Peyer's patch (tissue), 4 donors: ENCODE results near the gene SDHA. TPM values are rescaled to one million over a fixed set of nuclear protein-coding genes. Genes with fewer than 3 reads are reported as not detected.
"Not testable (repeated sequence)": the region's sequence is repeated elsewhere in the genome, so short reads cannot be mapped to it uniquely, and the experiment has no call there.

ENCODE experiments used
- DNase-seq, 3 donors: peaks; one replicate each; pipeline ENCODE4 v3.0.0-alpha.2; 2017 to 2019
- H3K27ac ChIP-seq, 4 donors: fragments of 200-600 bp; sonication (generic); one replicate each; pipeline ENCODE4 v1.5.1; 2016 to 2019
- H3K27me3 ChIP-seq, 2 donors: fragments of 200-600 bp; sonication (generic); one replicate each; pipeline ENCODE4 v1.5.1; 2019
- H3K36me3 ChIP-seq, 3 donors: fragments of 200-600 bp; sonication (generic); one replicate each; pipeline ENCODE4 v1.5.1; 2016 to 2019
- H3K4me1 ChIP-seq, 4 donors: fragments of 200-600 bp; sonication (generic); one replicate each; pipeline ENCODE4 v1.5.1; 2016 to 2019
- H3K4me3 ChIP-seq, 4 donors: fragments of 200-600 bp; sonication (generic); 1 replicate in 3 of 4; 2 replicates in 1 of 4; pipeline ENCODE4 v1.5.1; 2016 to 2019; ENCODE audit warnings: mild to moderate bottlenecking in 1 of 4
- H3K9me3 ChIP-seq, 4 donors: fragments of 200-600 bp; sonication (generic); one replicate each; pipeline ENCODE4 v1.5.1; 2016 to 2019; ENCODE audit warnings: mild to moderate bottlenecking in 1 of 4
- POLR2A ChIP-seq, 2 donors: fragments of 450-650 bp; IDR thresholded peaks; one replicate each; pipeline ENCODE4 v1.5.1; 2017; ENCODE audit warnings: antibody characterized with exemption in 2 of 2, mild to moderate bottlenecking in 2 of 2, moderate library complexity in 2 of 2
- total RNA-seq, 4 donors: library from RNA; depleted of rRNA; stranded (reverse); fragments of >200 nt; gene quantifications; one replicate each; pipeline ENCODE4 v1.1.0, GENCODE V29; 2016
- TF ChIP-seq, protein P1 (sequence below), 6 experiments: fragments of 450-650 bp in 4 of 6; fragments of 200-600 bp in 2 of 6; sonication (generic) in 1 of 6; IDR thresholded peaks; one replicate each; pipeline ENCODE4 v1.5.1; 2017 to 2019; ENCODE audit warnings: antibody characterized with exemption in 6 of 6, mild to moderate bottlenecking in 3 of 6, moderate library complexity in 1 of 6

SDHA gene
- total RNA-seq, 4 donors from 2014 or later: 94.9 to 253 (median 207) TPM

DNA sequence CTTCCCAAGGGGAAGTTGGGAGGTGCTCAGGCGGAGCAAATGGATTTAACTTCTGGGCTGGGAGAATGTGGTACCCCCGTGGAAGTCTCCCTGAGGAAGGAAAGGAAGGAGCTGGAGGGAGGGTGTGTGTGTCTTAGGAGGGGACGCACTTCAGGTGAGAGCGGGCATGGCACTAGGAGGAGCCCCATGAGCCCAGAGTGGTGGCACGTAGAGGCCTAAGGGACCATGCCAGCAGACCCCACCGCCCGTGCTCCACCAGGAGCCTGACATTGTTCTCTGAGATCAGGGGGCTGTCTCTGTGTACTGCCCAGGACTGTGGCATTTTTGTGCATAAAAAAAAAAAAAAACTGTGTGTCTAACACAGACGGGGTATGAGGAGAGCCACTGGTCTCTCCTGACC lies 84.8 kb downstream of the SDHA start:
- TF ChIP-seq, protein P1, sequence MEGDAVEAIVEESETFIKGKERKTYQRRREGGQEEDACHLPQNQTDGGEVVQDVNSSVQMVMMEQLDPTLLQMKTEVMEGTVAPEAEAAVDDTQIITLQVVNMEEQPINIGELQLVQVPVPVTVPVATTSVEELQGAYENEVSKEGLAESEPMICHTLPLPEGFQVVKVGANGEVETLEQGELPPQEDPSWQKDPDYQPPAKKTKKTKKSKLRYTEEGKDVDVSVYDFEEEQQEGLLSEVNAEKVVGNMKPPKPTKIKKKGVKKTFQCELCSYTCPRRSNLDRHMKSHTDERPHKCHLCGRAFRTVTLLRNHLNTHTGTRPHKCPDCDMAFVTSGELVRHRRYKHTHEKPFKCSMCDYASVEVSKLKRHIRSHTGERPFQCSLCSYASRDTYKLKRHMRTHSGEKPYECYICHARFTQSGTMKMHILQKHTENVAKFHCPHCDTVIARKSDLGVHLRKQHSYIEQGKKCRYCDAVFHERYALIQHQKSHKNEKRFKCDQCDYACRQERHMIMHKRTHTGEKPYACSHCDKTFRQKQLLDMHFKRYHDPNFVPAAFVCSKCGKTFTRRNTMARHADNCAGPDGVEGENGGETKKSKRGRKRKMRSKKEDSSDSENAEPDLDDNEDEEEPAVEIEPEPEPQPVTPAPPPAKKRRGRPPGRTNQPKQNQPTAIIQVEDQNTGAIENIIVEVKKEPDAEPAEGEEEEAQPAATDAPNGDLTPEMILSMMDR (IDR thresholded peaks at IDR 0.05): no peak
- TF ChIP-seq POLR2A (IDR thresholded peaks at IDR 0.05): no peak
- peaks cover 0 to 18% (median 0%) of the 10 kb centered on the region in 4 donors for H3K4me1 ChIP-seq

DNA sequence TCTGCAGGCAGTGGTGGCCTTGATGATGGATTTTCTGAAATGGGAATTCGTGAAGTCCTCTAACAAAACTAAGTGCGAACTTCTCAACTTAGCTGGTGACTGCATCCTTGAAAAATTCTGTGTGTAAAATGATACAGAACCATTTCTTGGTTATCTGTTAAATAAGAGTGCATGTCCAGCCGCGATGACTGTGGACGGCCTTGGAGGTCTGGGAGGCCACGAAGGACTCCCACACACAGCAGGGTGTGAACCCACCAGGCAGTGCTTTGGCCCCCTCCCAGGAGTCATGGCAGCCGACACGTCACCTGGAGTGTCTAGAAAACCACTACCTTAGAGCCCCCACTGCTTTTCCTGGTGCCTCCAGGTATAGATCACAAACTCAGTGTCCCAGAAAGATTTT lies 85.6 kb downstream of the SDHA start:
- H3K36me3 ChIP-seq: peaks cover 0 to 38% (median 0%) of the 10 kb centered on the region in 3 donors
- not testable (repeated sequence) for DNase-seq, H3K27ac ChIP-seq, H3K9me3 ChIP-seq, H3K27me3 ChIP-seq, H3K4me3 ChIP-seq
- peaks cover 0 to 18% (median 0%) of the 10 kb centered on the region in 4 donors for H3K4me1 ChIP-seq

More for the DNA sequence above, 84.8 kb downstream of the SDHA start:
- H3K27ac ChIP-seq: peak overlapping the region in 1 of 4 donors; percentile 55
- H3K4me3 ChIP-seq: no peak overlapping the region
- H3K36me3 ChIP-seq: peaks cover 0 to 30% (median 0%) of the 10 kb centered on the region in 3 donors
- H3K27me3 ChIP-seq: no peaks in the 10 kb centered on the region
- DNase-seq: no peak
- H3K9me3 ChIP-seq: no peaks in the 10 kb centered on the region

DNA sequence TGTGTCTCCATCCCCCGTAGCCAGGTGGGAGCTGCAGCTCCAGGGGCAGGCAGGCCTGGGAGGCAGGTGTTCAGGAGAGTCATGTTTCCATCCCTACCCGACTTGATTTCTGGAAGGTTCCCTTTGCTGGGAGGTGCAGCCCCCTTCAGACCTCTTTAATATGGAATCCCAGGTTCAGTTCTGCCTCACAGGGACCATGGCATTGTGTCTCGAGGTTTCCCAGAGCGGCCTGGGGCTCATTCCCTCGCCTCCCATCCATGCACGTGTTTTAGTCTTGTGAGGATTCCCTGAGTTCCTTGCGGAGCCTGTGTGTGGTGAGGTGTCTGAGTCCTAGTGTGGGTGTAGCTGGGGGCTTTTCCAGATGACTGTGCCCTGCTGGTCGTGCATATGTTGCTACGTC lies 86.9 kb downstream of the SDHA start:
- Histone ChIP-seq H3K27ac (no peak overlapping the region), H3K27me3 (no peaks in the 10 kb centered on the region), H3K9me3 (no peaks in the 10 kb centered on the region), H3K36me3 (peaks cover 0 to 46% (median 0%) of the 10 kb centered on the region in 3 donors), H3K4me1 (peaks cover 0 to 21% (median 0%) of the 10 kb centered on the region in 4 donors), H3K4me3 (no peak overlapping the region)
- peak in 2 of 3 donors; percentile 23 to 27 for DNase-seq
- TF ChIP-seq, protein P1 (IDR thresholded peaks at IDR 0.05): no peak
- TF ChIP-seq POLR2A (IDR thresholded peaks at IDR 0.05): no peak

DNA sequence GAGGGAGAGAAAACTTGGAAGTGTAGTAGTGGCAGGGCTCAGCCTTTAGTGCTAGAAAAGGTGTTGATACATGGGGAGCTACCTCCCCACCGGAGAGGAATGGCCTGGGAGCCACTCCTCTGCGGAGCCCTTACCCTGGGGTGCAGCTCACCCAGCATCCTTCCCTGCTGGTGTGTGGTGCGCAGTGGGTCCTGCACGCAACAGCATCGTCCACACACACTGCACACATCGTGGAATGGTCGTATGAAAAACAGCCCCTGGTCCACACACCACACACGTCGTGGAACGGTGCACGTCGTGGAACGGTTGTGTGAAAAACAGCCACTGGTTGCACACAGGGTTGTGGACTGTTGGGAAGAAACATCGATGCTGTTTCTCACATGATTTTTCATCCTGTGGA lies 87.3 kb downstream of the SDHA start:
- Histone ChIP-seq H3K36me3 (peaks cover 0 to 48% (median 0%) of the 10 kb centered on the region in 3 donors), H3K27me3 (no peaks in the 10 kb centered on the region), H3K27ac (no peak overlapping the region), H3K9me3 (no peaks in the 10 kb centered on the region), H3K4me3 (no peak overlapping the region), H3K4me1 (peaks cover 0 to 25% (median 0%) of the 10 kb centered on the region in 4 donors)
- TF ChIP-seq, protein P1 (IDR thresholded peaks at IDR 0.05): no peak
- TF ChIP-seq POLR2A (IDR thresholded peaks at IDR 0.05): no peak
- DNase-seq: peak in 1 of 3 donors; percentile 28

DNA sequence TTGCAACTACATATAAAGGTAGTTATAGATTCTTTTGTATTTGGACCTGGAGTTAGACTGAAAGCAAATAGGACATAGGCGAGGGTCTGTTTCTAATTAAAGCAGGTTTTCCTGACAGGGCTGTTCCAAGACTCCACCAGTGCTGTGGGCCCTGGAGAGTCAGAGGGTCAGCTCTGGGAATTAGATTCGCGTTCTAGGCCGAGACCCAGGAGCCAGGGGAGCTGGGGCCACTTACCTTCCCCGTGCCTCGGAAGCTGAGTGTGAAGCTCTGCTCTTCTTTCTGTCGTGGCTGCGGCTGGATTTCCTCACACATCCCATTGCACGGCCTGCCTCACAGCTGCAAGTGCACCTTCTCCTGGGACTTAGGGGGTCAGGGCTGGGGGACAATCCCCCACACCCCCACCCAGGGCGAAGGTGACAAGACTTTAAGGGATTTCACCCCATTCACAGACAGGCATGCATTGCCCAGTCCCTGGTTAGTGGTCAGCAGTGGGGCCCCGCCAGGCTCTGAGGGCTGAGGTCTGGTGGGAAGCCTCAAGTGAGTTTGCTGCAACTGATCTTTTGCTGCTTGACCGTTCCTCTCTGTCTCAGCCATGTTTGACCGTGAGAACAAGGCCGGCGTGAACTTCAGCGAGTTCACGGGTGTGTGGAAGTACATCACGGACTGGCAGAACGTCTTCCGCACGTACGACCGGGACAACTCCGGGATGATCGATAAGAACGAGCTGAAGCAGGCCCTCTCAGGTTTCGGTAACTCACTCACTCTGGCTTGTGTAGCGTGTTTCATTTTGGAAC lies 88.1 kb downstream of the SDHA start:
- H3K4me1 ChIP-seq: peaks cover 0 to 23% (median under 1%) of the 10 kb centered on the region in 4 donors
- no peak overlapping the region for H3K27ac ChIP-seq
- no peaks in the 10 kb centered on the region for H3K9me3 ChIP-seq
- H3K27me3 ChIP-seq: no peaks in the 10 kb centered on the region
- DNase-seq: peak in 1 of 3 donors; percentile 34
- TF ChIP-seq, protein P1 (IDR thresholded peaks at IDR 0.05): no peak
- no peak for TF ChIP-seq POLR2A (IDR thresholded peaks at IDR 0.05)
- peaks cover 0 to 50% (median 0%) of the 10 kb centered on the region in 3 donors for H3K36me3 ChIP-seq
- no peak overlapping the region for H3K4me3 ChIP-seq

Other genes starting within 250 kb of the SDHA start
- gene PLEKHG4B, start 126.2 kb upstream of the SDHA start, total RNA-seq: 1 to 10 TPM in 1 of 4 donors, under 1 TPM in 2, not detected in 1; 0.18 to 2.5 (median 0.19) TPM
- not detected for gene LRRC14B, start 26.8 kb upstream of the SDHA start, total RNA-seq
- gene CCDC127, start 167 bp upstream of the SDHA start, total RNA-seq: 1 to 10 TPM; 4.1 to 9.0 (median 7.2) TPM
- gene PDCD6, start 53.3 kb downstream of the SDHA start, total RNA-seq: 100 to 1,000 TPM in 2 of 4 donors, 10 to 100 TPM in 2; 75.9 to 114 (median 96.0) TPM
- gene AHRR, start 103.4 kb downstream of the SDHA start, total RNA-seq: 10 to 100 TPM in 1 of 4 donors, 1 to 10 TPM in 3; 1.6 to 28.1 (median 2.4) TPM
- 100 to 1,000 TPM in 3 of 4 donors, 10 to 100 TPM in 1; 74.3 to 201 (median 141) TPM for gene EXOC3, start 224.9 kb downstream of the SDHA start, total RNA-seq